Adrenal gland (tissue), 5 donors: ENCODE measurements around the gene PRELID1.

Experiments
- CTCF ChIP-seq, 6 experiments: fragments of 450-650 bp in 4 of 6; fragments of 200-600 bp in 2 of 6; sonication (generic) in 1 of 6; IDR thresholded peaks; 1 replicate in 5 of 6; 2 replicates in 1 of 6; pipeline versions ENCODE4 v1.5.1 to v1.8.0; 2016 to 2021; ENCODE audit warnings: antibody characterized with exemption in 6 of 6, mild to moderate bottlenecking in 2 of 6, moderate library complexity in 1 of 6
- POLR2A ChIP-seq, 2 donors: fragments of 450-650 bp; IDR thresholded peaks; one replicate each; pipeline ENCODE4 v1.6.1; 2017; ENCODE audit warnings: antibody characterized with exemption in 2 of 2, mild to moderate bottlenecking in 2 of 2, moderate library complexity in 1 of 2
- donor health status: DM: no; HTN: no; CAD: no.

- TF ChIP-seq CTCF (IDR thresholded peaks at IDR 0.05), result no peak
- TF ChIP-seq POLR2A (IDR thresholded peaks at IDR 0.05), result no peak
Observed at GRCh38 chr5:177290816-177291596, 12.6 kb upstream of the PRELID1 start.
